Measurements from ENCODE around the gene INPP1. TPM values are rescaled to one million over a fixed set of nuclear protein-coding genes. Genes with fewer than 3 reads are reported as not detected.

The INPP1 gene
- polyA plus RNA-seq, 1 of the 3 experiments (the other 2 are of a cell fraction): 6.4 TPM

DNA sequence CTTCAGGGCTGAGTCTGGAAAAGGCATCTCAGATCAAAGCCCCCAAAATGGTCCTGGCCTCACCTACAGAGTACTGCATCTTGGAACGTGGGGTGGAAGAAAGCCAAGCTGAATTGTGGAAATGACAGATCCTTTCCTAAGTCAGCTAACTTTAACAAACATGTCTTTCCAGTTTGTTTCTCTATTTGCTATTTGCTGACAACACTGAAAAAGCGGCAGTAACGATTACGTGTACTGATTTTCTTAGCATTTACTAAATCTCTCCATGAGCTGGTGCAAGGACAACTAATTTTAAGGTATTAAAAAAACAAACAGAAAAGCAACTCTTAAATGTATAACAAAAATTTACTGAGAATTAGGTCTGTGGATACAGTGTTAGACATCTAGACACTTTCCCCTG, 24.9 kb upstream of the INPP1 start:
- TF ChIP-seq, protein P1, sequence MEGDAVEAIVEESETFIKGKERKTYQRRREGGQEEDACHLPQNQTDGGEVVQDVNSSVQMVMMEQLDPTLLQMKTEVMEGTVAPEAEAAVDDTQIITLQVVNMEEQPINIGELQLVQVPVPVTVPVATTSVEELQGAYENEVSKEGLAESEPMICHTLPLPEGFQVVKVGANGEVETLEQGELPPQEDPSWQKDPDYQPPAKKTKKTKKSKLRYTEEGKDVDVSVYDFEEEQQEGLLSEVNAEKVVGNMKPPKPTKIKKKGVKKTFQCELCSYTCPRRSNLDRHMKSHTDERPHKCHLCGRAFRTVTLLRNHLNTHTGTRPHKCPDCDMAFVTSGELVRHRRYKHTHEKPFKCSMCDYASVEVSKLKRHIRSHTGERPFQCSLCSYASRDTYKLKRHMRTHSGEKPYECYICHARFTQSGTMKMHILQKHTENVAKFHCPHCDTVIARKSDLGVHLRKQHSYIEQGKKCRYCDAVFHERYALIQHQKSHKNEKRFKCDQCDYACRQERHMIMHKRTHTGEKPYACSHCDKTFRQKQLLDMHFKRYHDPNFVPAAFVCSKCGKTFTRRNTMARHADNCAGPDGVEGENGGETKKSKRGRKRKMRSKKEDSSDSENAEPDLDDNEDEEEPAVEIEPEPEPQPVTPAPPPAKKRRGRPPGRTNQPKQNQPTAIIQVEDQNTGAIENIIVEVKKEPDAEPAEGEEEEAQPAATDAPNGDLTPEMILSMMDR (IDR thresholded peaks at IDR 0.05): no peak
- no peak for TF ChIP-seq YY1 (IDR thresholded peaks at IDR 0.05; ENCODE audit: low read depth)
- TF ChIP-seq, protein P2, sequence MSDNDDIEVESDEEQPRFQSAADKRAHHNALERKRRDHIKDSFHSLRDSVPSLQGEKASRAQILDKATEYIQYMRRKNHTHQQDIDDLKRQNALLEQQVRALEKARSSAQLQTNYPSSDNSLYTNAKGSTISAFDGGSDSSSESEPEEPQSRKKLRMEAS (IDR thresholded peaks at IDR 0.05; ENCODE audit: low read depth): no peak
- no peak for TF ChIP-seq FOXM1 (IDR thresholded peaks at IDR 0.05; ENCODE audit: low read depth)
- TF ChIP-seq CHD2 (IDR thresholded peaks at IDR 0.05; ENCODE audit: low read length, partially characterized antibody): no peak
- no peak for TF ChIP-seq PBX3 (IDR thresholded peaks at IDR 0.05)
- TF ChIP-seq ELF1 (IDR thresholded peaks at IDR 0.05): no peak
- no peak for TF ChIP-seq TAF1 (IDR thresholded peaks at IDR 0.05; ENCODE audit: borderline replicate concordance, low read depth, low read length)
- no peak for TF ChIP-seq TCF12 (IDR thresholded peaks at IDR 0.05)
- TF ChIP-seq JUND (IDR thresholded peaks at IDR 0.05): no peak
- TF ChIP-seq SIN3A (IDR thresholded peaks at IDR 0.05; ENCODE audit: borderline replicate concordance, low read depth, low read length): no peak
- TF ChIP-seq TEAD4 (IDR thresholded peaks at IDR 0.05; ENCODE audit: borderline replicate concordance, insufficient read depth): no peak
- no peak for TF ChIP-seq EP300 (IDR thresholded peaks at IDR 0.05; ENCODE audit: borderline replicate concordance in 1 of 2, low read depth in 1 of 2, low read length in 1 of 2)
- no peak for TF ChIP-seq RCOR1 (IDR thresholded peaks at IDR 0.05; ENCODE audit: low read length)
- no peak for TF ChIP-seq POLR2AphosphoS5 (IDR thresholded peaks at IDR 0.05; ENCODE audit: low read depth, low read length)
- TF ChIP-seq, protein P3, sequence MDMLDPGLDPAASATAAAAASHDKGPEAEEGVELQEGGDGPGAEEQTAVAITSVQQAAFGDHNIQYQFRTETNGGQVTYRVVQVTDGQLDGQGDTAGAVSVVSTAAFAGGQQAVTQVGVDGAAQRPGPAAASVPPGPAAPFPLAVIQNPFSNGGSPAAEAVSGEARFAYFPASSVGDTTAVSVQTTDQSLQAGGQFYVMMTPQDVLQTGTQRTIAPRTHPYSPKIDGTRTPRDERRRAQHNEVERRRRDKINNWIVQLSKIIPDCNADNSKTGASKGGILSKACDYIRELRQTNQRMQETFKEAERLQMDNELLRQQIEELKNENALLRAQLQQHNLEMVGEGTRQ (IDR thresholded peaks at IDR 0.05; ENCODE audit: borderline replicate concordance, low read depth, low read length): no peak
- H3K4me2 ChIP-seq: peak overlapping the region; percentile 90
- DNase-seq: no peak
- peak overlapping the region; percentile 54; the same call in 1 of the 2 replicates for H3K9ac ChIP-seq
- no peaks in the 10 kb centered on the region for H3K36me3 ChIP-seq (replicated peaks in 1 of 2; ENCODE audit: control insufficient read depth in 1 of 2, insufficient read depth in 2 of 2, low read length in 1 of 2)
- peak overlapping the region; percentile 95 for H2AFZ ChIP-seq (ENCODE audit: low read depth)
- H3K27ac ChIP-seq (ENCODE audit: low read depth in 2 of 2, low read length in 1 of 2): peak overlapping the region in 1 of 2 experiments; percentile 86; a peak in 2 of 4 replicates
- H3K9me2 ChIP-seq: no peaks in the 10 kb centered on the region
- no peaks in the 10 kb centered on the region for H3K27me3 ChIP-seq (ENCODE audit: insufficient read depth)
- POLR2A ChIA-PET: interaction anchor here (0.8 to 1.4 kb wide), 2 partner anchors 12 to 661 kb away, joined by 3 read pairs; no protein-coding TSS in a partner anchor
- peaks cover 8% of the 10 kb centered on the region for H3F3A ChIP-seq (replicated peaks; ENCODE audit: insufficient read depth)
- 80% methylated on average over 4 of the region's 4 CpGs for WGBS (ENCODE audit: low lambda C conversion rate)
- peak overlapping the region; percentile 80 to 82 for H3K4me3 ChIP-seq (ENCODE audit: low read depth in 2 of 2, low read length in 1 of 2)
- H4K20me1 ChIP-seq (ENCODE audit: insufficient read depth): no peaks in the 10 kb centered on the region
- CTCF ChIA-PET: interaction anchor here (0.7 to 3.4 kb wide), 8 partner anchors 11 to 1687 kb away, joined by 3 to 25 read pairs (median 8); no protein-coding TSS in a partner anchor
- peaks cover 0 to 7% of the 10 kb centered on the region in 2 experiments; a peak in 2 of 4 replicates for H3K4me1 ChIP-seq (ENCODE audit: control insufficient read depth in 1 of 2, insufficient read depth in 2 of 2, low read depth in 1 of 2, low read length in 1 of 2)
- peaks cover 35% of the 10 kb centered on the region for H3K79me2 ChIP-seq (ENCODE audit: insufficient read depth)
- no peaks in the 10 kb centered on the region for H3K9me3 ChIP-seq
